H1 (cell line): ENCODE results near the gene TCEANC. TPM values are rescaled to one million over a fixed set of nuclear protein-coding genes. Genes with fewer than 3 reads are reported as not detected.

Experiments used
- CTCF ChIA-PET: fragments of 300-600 bp; sonication (Branson Sonifier 250); formaldehyde crosslinking; loops from one replicate; lab custom pipeline; 2021; ENCODE audit not compliant: partially characterized antibody; lab: Charles Lee
- POLR2A ChIA-PET: fragments of 300-600 bp; sonication (Branson Sonifier 250); formaldehyde crosslinking; loops from one replicate; lab custom pipeline; 2021; ENCODE audit warnings: inconsistent platforms; ENCODE audit not compliant: partially characterized antibody; lab: Charles Lee
- DNase-seq, 2 experiments: peaks; one replicate each; pipeline versions ENCODE4 v3.0.0 to v3.0.0-alpha.2; 2010 to 2022; ENCODE audit warnings: low spot score in 2 of 2, low read depth in 1 of 2, mixed read lengths in 1 of 2
- FAIRE-seq: peaks from 2 replicates; lab custom pipeline; 2011; peaks lifted over from hg19 to GRCh38; lab: Jason Lieb, UNC
- H2AFZ ChIP-seq: 2 replicates; pipeline ENCODE4 v1.8.1; 2012; ENCODE audit warnings: low read length, inconsistent platforms
- H2AK5ac ChIP-seq: 2 replicates; pipeline ENCODE4 v1.6.1; 2013; ENCODE audit warnings: low read depth, low read length
- H2BK120ac ChIP-seq: replicated peaks from 2 replicates; pipeline ENCODE3; 2013; ENCODE audit warnings: low read depth, low read length, inconsistent platforms
- H2BK12ac ChIP-seq: 2 replicates; pipeline ENCODE4 v1.6.1; 2013; ENCODE audit warnings: low read depth, low read length
- H2BK15ac ChIP-seq: 2 replicates; pipeline ENCODE4 v1.6.1; 2013; ENCODE audit warnings: low read length
- H2BK20ac ChIP-seq: 2 replicates; pipeline ENCODE4 v1.6.1; 2013; ENCODE audit warnings: low read length
- H2BK5ac ChIP-seq: 2 replicates; pipeline ENCODE4 v1.6.1; 2013; ENCODE audit warnings: low read depth, low read length
- H3K14ac ChIP-seq: 2 replicates; pipeline ENCODE4 v1.6.1; 2013; ENCODE audit warnings: inconsistent platforms; ENCODE audit not compliant: insufficient read length
- H3K18ac ChIP-seq: 2 replicates; pipeline ENCODE4 v1.6.1; 2013; ENCODE audit warnings: low read length; ENCODE audit errors: extremely low read depth
- H3K23ac ChIP-seq: 2 replicates; pipeline ENCODE4 v1.6.1; 2013; ENCODE audit warnings: inconsistent platforms; ENCODE audit not compliant: insufficient read length
- H3K23me2 ChIP-seq: 2 replicates; pipeline ENCODE4 v1.6.1; 2013; ENCODE audit warnings: low read depth, low read length
- H3K27ac ChIP-seq: 2 replicates; pipeline ENCODE4 v1.6.1; 2011; ENCODE audit warnings: low read depth, low read length, inconsistent platforms
- H3K27me3 ChIP-seq, 4 experiments: replicated peaks in 1 of 4; 1 replicate in 1 of 4; 2 replicates in 3 of 4; pipeline versions ENCODE4 v1.6.1 to v1.8.1; 2011 to 2013; ENCODE audit warnings: low read length in 3 of 4, mild to moderate bottlenecking in 3 of 4, inconsistent platforms in 2 of 4, mixed read lengths in 2 of 4, moderate library complexity in 1 of 4; ENCODE audit not compliant: control insufficient read depth in 3 of 4, insufficient read depth in 3 of 4; ENCODE audit errors: extremely low read depth in 1 of 4
- H3K36me3 ChIP-seq, 4 experiments: 2 replicates each; pipeline versions ENCODE4 v1.6.1 to v1.8.1; 2011 to 2013; ENCODE audit warnings: mild to moderate bottlenecking in 4 of 4, low read length in 3 of 4, moderate library complexity in 2 of 4, control low read depth in 1 of 4, inconsistent platforms in 1 of 4; ENCODE audit not compliant: insufficient read depth in 4 of 4, control insufficient read depth in 2 of 4
- H3K4ac ChIP-seq: replicated peaks from 2 replicates; pipeline ENCODE3; 2013; ENCODE audit warnings: low read length, low read depth, mixed read lengths, inconsistent platforms; ENCODE audit not compliant: insufficient read length
- H3K4me1 ChIP-seq, 4 experiments: replicated peaks in 1 of 4; 1 replicate in 1 of 4; 2 replicates in 3 of 4; pipeline versions ENCODE4 v1.6.1 to v1.8.1; 2011 to 2013; ENCODE audit warnings: low read length in 3 of 4, inconsistent platforms in 2 of 4, mixed read lengths in 1 of 4; ENCODE audit not compliant: insufficient read depth in 4 of 4, control insufficient read depth in 3 of 4
- H3K4me2 ChIP-seq, 2 experiments: 2 replicates each; pipeline versions ENCODE4 v1.6.1 to v1.8.1; 2011 to 2013; ENCODE audit warnings: low read depth in 2 of 2, low read length in 2 of 2, control low read depth in 1 of 2, inconsistent platforms in 1 of 2, mild to moderate bottlenecking in 1 of 2; ENCODE audit not compliant: insufficient read depth in 1 of 2
- H3K4me3 ChIP-seq, 4 experiments: fragments of 200-600, 300-600 bp in 1 of 4; sonication (generic), shearing (Covaris generic), sonication (Bioruptor Twin) in 1 of 4; 2 replicates each; pipeline versions ENCODE4 v1.5.1 to v1.8.1; 2011 to 2016; ENCODE audit warnings: low read length in 4 of 4, low read depth in 3 of 4, control low read depth in 2 of 4, inconsistent platforms in 2 of 4, mild to moderate bottlenecking in 2 of 4, mixed read lengths in 1 of 4, moderate library complexity in 1 of 4; ENCODE audit not compliant: insufficient read depth in 2 of 4; ENCODE audit errors: extremely low read depth in 1 of 4
- H3K56ac ChIP-seq: replicated peaks from 2 replicates; pipeline ENCODE3; 2013; ENCODE audit warnings: low read depth, mild to moderate bottlenecking, mixed read lengths, low read length, inconsistent platforms; ENCODE audit not compliant: insufficient read length
- H3K79me1 ChIP-seq: 2 replicates; pipeline ENCODE4 v1.6.1; 2013; ENCODE audit warnings: low read depth, low read length, control low read depth
- H3K79me2 ChIP-seq, 2 experiments: 2 replicates each; pipeline versions ENCODE4 v1.6.1 to v1.8.1; 2012 to 2013; ENCODE audit warnings: low read length in 2 of 2, mild to moderate bottlenecking in 2 of 2, inconsistent platforms in 1 of 2; ENCODE audit not compliant: insufficient read depth in 2 of 2, control insufficient read depth in 1 of 2
- H3K9ac ChIP-seq, 4 experiments: replicated peaks in 1 of 4; 1 replicate in 1 of 4; 2 replicates in 3 of 4; pipeline versions ENCODE4 v1.6.1 to v1.8.1; 2011 to 2013; ENCODE audit warnings: low read depth in 3 of 4, low read length in 3 of 4, control low read depth in 2 of 4, mild to moderate bottlenecking in 2 of 4, moderate library complexity in 2 of 4, inconsistent platforms in 1 of 4; ENCODE audit errors: extremely low read depth in 1 of 4
- H3K9me3 ChIP-seq, 2 experiments: 2 replicates each; pipeline versions ENCODE4 v1.6.1 to v1.8.1; 2012 to 2013; ENCODE audit warnings: mild to moderate bottlenecking in 2 of 2, moderate library complexity in 2 of 2, control low read depth in 1 of 2, inconsistent platforms in 1 of 2, low read depth in 1 of 2, low read length in 1 of 2, mixed read lengths in 1 of 2; ENCODE audit not compliant: insufficient read depth in 2 of 2
- H4K20me1 ChIP-seq, 2 experiments: replicated peaks in 1 of 2; 2 replicates each; pipeline versions ENCODE3 to v1.8.1; 2011 to 2013; ENCODE audit warnings: inconsistent platforms in 2 of 2, low read length in 2 of 2, mild to moderate bottlenecking in 1 of 2; ENCODE audit not compliant: insufficient read depth in 2 of 2, control insufficient read depth in 1 of 2
- H4K5ac ChIP-seq: 2 replicates; pipeline ENCODE4 v1.6.1; 2013; ENCODE audit warnings: low read length, low read depth, mixed read lengths, inconsistent platforms; ENCODE audit not compliant: insufficient read length
- H4K8ac ChIP-seq: 2 replicates; pipeline ENCODE4 v1.8.0; 2013; ENCODE audit warnings: mild to moderate bottlenecking, moderate library complexity, low read length, inconsistent platforms; ENCODE audit not compliant: insufficient read depth; ENCODE audit errors: extremely low read depth
- H4K91ac ChIP-seq: replicated peaks from 2 replicates; pipeline ENCODE3; 2013; ENCODE audit warnings: low read length, mixed read lengths, inconsistent platforms; ENCODE audit not compliant: insufficient read length
- ASH2L ChIP-seq: fragments of 200-600, 300-600 bp; sonication (generic); IDR thresholded peaks from one replicate; pipeline ENCODE4 v1.7.1; 2017; ENCODE audit warnings: low read length
- CTCF ChIP-seq, 3 experiments: IDR thresholded peaks; 1 replicate in 2 of 3; 2 replicates in 1 of 3; pipeline versions ENCODE4 v1.5.1 to v1.6.1; 2011; ENCODE audit warnings: low read length in 3 of 3, mild to moderate bottlenecking in 3 of 3, inconsistent platforms in 2 of 3, low read depth in 1 of 3, moderate library complexity in 1 of 3; ENCODE audit not compliant: insufficient read depth in 1 of 3; ENCODE audit errors: control extremely low read depth in 1 of 3
- KDM4A ChIP-seq: IDR thresholded peaks from one replicate; pipeline ENCODE4 v1.7.1; 2012; ENCODE audit warnings: low read depth, mild to moderate bottlenecking, moderate library complexity, low read length, inconsistent platforms; ENCODE audit not compliant: severe bottlenecking
- PHF8 ChIP-seq: fragments of 200-600 bp; sonication (generic); conservative IDR thresholded peaks from 2 replicates; pipeline ENCODE4 v1.7.1; 2012; ENCODE audit warnings: low read depth, mild to moderate bottlenecking, inconsistent platforms, low read length, moderate library complexity
- POLR2A ChIP-seq, 2 experiments: IDR thresholded peaks; 1 replicate in 1 of 2; 2 replicates in 1 of 2; pipeline ENCODE4 v1.6.1; 2011; ENCODE audit warnings: low read depth in 2 of 2, low read length in 2 of 2, mild to moderate bottlenecking in 2 of 2; ENCODE audit errors: control extremely low read depth in 1 of 2
- SP1 ChIP-seq: IDR thresholded peaks from 2 replicates; pipeline ENCODE4 v1.6.1; 2011; ENCODE audit warnings: low read depth, low read length
- TBP ChIP-seq: IDR thresholded peaks from 2 replicates; pipeline ENCODE4 v1.6.1; 2011; ENCODE audit warnings: low read depth, low read length, improper control_type of control experiment
- TCF12 ChIP-seq: IDR thresholded peaks from 2 replicates; pipeline ENCODE4 v1.6.1; 2011; ENCODE audit warnings: low read depth, mild to moderate bottlenecking, low read length
- TEAD4 ChIP-seq: IDR thresholded peaks from 2 replicates; pipeline ENCODE4 v1.6.1; 2012; ENCODE audit warnings: low read depth, low read length, inconsistent platforms, mixed read lengths
- ZNF274 ChIP-seq: IDR thresholded peaks from 2 replicates; pipeline ENCODE4 v1.7.0; 2012; ENCODE audit warnings: low read length, borderline replicate concordance; ENCODE audit errors: extremely low read depth
- WGBS, 2 experiments: shearing (Covaris generic) in 1 of 2; methylation state at CpG; one replicate each; pipeline versions ENCODE4 v1.1.6 to v1.1.7; 2013 to 2015; ENCODE audit warnings: low lambda C conversion rate in 2 of 2, mixed read lengths in 2 of 2, inconsistent platforms in 1 of 2, low coverage in 1 of 2, missing lambda C conversion rate in 1 of 2; ENCODE audit not compliant: insufficient replicate concordance in 2 of 2, insufficient coverage in 1 of 2, insufficient read length in 1 of 2; ENCODE audit errors: extremely low coverage in 1 of 2, missing lambda C conversion rate in 1 of 2; 5-methylcytosine and 5-hydroxymethylcytosine counted together
- polyA plus RNA-seq, 7 experiments: library from polyadenylated mRNA; depleted of rRNA in 3 of 7; stranded (reverse) in 5 of 7; unstranded in 2 of 7; fragments of >200 nt in 5 of 7; fragments of 200-250 nt in 2 of 7; gene quantifications; 1 replicate in 5 of 7; 2 replicates in 1 of 7; 4 replicates in 1 of 7; pipeline versions ENCODE4 v1.2.1 to v1.2.3, GENCODE V29; 2011 to 2013; ENCODE audit warnings: missing spikeins in 2 of 7, mixed read lengths in 2 of 7
- total RNA-seq: library from RNA; stranded (reverse); fragmentation: NEBNext Ultra II Directional; extraction: Animal tissue kit (Norgen Biotek cat#: 25700); gene quantifications from 2 replicates; pipeline ENCODE4 v1.2.1, GENCODE V29; 2021
- TF ChIP-seq, protein P1 (sequence below): IDR thresholded peaks from 2 replicates; pipeline ENCODE4 v1.6.1; 2011; ENCODE audit warnings: low read length, improper control_type of control experiment

The TCEANC gene
- total and polyA plus RNA-seq, 2 of the 8 experiments (the other 6 are each of a cell fraction or from before 2014, with no cell fraction given), result 0.88 to 2.0 TPM

DNA sequence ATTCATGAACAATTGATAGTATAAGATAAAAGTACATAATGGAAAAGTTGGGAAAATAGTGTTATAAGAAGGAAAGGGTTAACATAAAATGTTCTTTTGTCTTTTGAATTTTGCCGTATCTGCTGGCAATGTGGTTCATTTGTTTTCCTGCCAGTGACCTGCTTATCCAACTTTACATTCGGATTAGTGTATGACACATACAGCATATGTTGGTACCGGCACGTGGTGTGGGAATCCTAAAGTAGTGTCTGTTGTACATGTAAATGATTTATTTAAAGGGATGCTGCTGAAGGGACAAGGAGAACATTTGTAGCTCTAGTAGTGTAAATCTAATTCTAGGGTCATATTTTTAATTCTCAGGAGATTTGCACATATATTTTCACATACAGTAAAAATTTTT lies 47.4 kb downstream of the TCEANC start:
- CTCF ChIA-PET, result interaction anchor here (0.6 to 1.5 kb wide), 2 partner anchors 46 to 1303 kb away, joined by 3 to 4 read pairs; no protein-coding TSS in a partner anchor
- TF ChIP-seq TEAD4 (no peak), SP1 (no peak), CTCF (IDR thresholded peaks at IDR 0.05; ENCODE audit: control extremely low read depth in 1 of 3, insufficient read depth in 1 of 3, low read depth in 1 of 3, low read length in 3 of 3) (no peak), ZNF274 (no peak), PHF8 (no peak), POLR2A (IDR thresholded peaks at IDR 0.05; ENCODE audit: control extremely low read depth in 1 of 2, low read depth in 2 of 2, low read length in 2 of 2) (no peak), TCF12 (no peak), TBP (no peak), KDM4A (no peak), ASH2L (no peak)
- TF ChIP-seq, protein P1, sequence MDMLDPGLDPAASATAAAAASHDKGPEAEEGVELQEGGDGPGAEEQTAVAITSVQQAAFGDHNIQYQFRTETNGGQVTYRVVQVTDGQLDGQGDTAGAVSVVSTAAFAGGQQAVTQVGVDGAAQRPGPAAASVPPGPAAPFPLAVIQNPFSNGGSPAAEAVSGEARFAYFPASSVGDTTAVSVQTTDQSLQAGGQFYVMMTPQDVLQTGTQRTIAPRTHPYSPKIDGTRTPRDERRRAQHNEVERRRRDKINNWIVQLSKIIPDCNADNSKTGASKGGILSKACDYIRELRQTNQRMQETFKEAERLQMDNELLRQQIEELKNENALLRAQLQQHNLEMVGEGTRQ, result no peak

More for the DNA sequence above, 47.4 kb downstream of the TCEANC start:
- Histone ChIP-seq H4K5ac (no peak overlapping the region), H3K36me3 (no peaks in the 10 kb centered on the region; a peak in 2 of 8 replicates), H4K91ac (no peak overlapping the region), H2BK120ac (no peak overlapping the region), H2BK12ac (no peak overlapping the region), H3K14ac (no peak overlapping the region), H3K4ac (no peak overlapping the region), H3K79me2 (peaks cover 0 to 88% of the 10 kb centered on the region in 2 experiments; a peak in 2 of 4 replicates), H3K9ac (no peak overlapping the region), H3K4me1 (peaks cover 0 to 4% (median 2%) of the 10 kb centered on the region in 4 experiments; a peak in 3 of 7 replicates), H3K27me3 (no peaks in the 10 kb centered on the region), H2AFZ (no peak overlapping the region), H3K18ac (no peak overlapping the region), H4K20me1 (peaks cover 0 to 9% of the 10 kb centered on the region in 2 experiments), H3K4me3 (no peak overlapping the region), H3K23ac (no peak overlapping the region), H3K56ac (no peak overlapping the region), H4K8ac (no peak overlapping the region), H3K9me3 (no peaks in the 10 kb centered on the region), H2BK5ac (no peak overlapping the region), H3K27ac (no peak overlapping the region), H2BK15ac (no peak overlapping the region), H3K4me2 (no peak overlapping the region), H3K79me1 (peaks cover 6% of the 10 kb centered on the region), H2AK5ac (no peak overlapping the region), H2BK20ac (no peak overlapping the region), H3K23me2 (no peaks in the 10 kb centered on the region)
- WGBS, 2 experiments, result 90% methylated on average over 4 of the region's 4 CpGs; no CpG with 5 or more reads in 1 of the 2 experiments
- DNase-seq (no peak), FAIRE-seq (no peak)
- POLR2A ChIA-PET, result interaction anchor here (0.6 to 0.7 kb wide), 2 partner anchors 216 to 326 kb away, joined by 3 read pairs; no protein-coding TSS in a partner anchor
